Gastrocnemius medialis (tissue), 4 donors: Measurements from ENCODE around the gene MAGIX.

ENCODE experiments used
- POLR2A ChIP-seq, 2 donors: fragments of 450-650 bp; IDR thresholded peaks; one replicate each; pipeline ENCODE4 v1.6.1; 2017; ENCODE audit warnings: antibody characterized with exemption in 2 of 2, mild to moderate bottlenecking in 2 of 2, moderate library complexity in 2 of 2
- TF ChIP-seq, protein P1 (sequence below), 5 experiments: fragments of 450-650 bp in 3 of 5; fragments of 200-600 bp in 2 of 5; sonication (generic) in 2 of 5; IDR thresholded peaks in 4 of 5; conservative IDR thresholded peaks in 1 of 5; 1 replicate in 4 of 5; 2 replicates in 1 of 5; pipeline ENCODE4 v1.5.1; 2016 to 2019; ENCODE audit warnings: antibody characterized with exemption in 5 of 5, mild to moderate bottlenecking in 3 of 5, moderate library complexity in 3 of 5

DNA sequence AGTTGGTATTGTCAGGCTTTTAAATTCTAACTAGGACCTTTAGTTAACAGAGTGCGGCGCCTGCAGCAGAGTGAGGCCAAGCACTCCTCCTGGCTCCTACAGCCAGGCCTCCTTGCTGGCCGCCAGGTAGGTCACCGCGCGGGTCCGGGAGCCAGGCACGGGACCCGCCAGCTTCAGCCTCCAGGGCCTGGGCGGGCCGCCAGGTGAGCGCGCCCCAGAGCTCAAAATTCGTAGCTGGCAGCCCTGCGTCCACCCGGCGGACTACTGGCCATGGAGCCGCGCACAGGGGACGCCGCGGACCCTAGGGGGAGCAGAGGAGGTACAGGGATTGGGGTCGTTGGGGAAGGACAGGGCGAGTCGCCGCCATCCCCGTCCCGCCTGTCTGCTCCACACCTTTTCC lies at the start of gene MAGIX:
- TF ChIP-seq, protein P1, sequence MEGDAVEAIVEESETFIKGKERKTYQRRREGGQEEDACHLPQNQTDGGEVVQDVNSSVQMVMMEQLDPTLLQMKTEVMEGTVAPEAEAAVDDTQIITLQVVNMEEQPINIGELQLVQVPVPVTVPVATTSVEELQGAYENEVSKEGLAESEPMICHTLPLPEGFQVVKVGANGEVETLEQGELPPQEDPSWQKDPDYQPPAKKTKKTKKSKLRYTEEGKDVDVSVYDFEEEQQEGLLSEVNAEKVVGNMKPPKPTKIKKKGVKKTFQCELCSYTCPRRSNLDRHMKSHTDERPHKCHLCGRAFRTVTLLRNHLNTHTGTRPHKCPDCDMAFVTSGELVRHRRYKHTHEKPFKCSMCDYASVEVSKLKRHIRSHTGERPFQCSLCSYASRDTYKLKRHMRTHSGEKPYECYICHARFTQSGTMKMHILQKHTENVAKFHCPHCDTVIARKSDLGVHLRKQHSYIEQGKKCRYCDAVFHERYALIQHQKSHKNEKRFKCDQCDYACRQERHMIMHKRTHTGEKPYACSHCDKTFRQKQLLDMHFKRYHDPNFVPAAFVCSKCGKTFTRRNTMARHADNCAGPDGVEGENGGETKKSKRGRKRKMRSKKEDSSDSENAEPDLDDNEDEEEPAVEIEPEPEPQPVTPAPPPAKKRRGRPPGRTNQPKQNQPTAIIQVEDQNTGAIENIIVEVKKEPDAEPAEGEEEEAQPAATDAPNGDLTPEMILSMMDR (IDR thresholded peaks at IDR 0.05 in 4 of 5, conservative IDR thresholded peaks at IDR 0.05 in 1 of 5), result no peak
- no peak for TF ChIP-seq POLR2A (IDR thresholded peaks at IDR 0.05)
